Ramos (cell line): ENCODE measurements around the gene HHLA2.

Source experiments
- in situ Hi-C: fragments of 300-500 bp; cut with MboI; formaldehyde crosslinking; loops from one replicate; pipeline ENCODE4 v1.14.3; 2022; ENCODE audit warnings: low sequenced_read_pairs; ENCODE audit not compliant: unreplicated experiment

The HHLA2 gene

DNA sequence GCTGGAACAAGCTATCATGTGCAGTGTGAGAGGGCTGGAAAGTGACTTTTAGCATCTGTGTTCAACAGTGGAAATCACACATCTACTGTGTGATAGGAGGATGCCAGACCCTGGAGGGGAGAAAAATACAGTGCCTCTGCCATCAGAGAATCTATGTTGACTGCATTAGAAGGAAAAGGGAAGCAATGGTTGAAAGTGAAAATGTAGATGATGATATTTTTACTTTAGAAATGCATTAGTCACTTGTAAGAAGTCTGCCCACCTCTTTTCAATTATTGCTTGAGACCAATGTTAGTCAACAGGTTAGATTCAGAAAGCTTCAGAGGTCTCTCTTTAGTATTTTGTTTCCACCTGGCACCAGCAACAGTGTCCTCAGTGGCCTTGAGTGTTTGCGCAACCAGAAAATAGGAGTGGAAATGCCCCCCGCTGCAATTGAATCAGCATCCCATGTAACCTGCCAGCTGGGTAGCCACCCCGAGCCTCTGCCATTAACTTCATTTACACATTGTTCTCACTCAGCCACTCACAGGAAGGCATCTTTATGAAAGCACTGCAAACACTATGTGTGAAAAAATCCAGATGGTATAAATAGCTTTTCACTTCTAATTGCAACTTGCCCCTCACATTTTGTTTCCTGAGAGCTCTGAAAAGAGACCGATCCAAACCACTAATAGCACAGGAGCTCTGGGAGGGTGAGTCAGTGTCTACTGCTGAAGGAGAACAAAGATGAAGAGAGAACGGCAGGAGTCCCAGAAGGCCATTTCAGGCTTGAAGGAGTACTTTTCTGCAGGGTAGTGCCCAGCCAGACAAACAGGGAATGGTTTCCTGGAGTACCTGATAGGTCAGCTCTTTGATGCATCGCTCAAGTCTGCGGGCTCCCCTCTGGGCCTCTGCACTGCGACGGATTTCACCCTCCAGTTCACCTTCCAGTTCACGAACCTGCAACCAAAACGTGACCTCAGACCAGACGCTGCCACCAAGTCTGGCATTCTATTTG lies 92.1 kb downstream of the HHLA2 start:
- in situ Hi-C loops: no loop called here

DNA sequence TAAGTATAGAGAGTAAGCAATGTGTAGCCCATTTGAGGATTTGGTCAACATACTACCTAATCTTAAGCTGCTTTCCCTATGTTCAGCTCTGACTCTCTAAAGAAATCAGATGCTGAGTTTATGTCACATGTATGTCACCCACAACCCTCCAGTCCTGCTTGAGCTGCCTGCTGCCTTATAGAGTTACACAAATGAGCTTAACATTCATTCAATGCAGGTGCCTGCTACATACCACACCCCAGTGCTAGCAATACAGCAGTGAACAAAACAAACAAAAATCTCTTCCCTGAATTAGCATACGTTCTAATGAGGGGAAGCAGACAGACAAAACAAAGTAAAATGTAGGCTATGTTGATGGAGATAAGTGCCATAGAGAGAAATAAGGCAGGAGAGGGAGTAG lies 93.0 kb downstream of the HHLA2 start:
- in situ Hi-C loops: no loop called here

DNA sequence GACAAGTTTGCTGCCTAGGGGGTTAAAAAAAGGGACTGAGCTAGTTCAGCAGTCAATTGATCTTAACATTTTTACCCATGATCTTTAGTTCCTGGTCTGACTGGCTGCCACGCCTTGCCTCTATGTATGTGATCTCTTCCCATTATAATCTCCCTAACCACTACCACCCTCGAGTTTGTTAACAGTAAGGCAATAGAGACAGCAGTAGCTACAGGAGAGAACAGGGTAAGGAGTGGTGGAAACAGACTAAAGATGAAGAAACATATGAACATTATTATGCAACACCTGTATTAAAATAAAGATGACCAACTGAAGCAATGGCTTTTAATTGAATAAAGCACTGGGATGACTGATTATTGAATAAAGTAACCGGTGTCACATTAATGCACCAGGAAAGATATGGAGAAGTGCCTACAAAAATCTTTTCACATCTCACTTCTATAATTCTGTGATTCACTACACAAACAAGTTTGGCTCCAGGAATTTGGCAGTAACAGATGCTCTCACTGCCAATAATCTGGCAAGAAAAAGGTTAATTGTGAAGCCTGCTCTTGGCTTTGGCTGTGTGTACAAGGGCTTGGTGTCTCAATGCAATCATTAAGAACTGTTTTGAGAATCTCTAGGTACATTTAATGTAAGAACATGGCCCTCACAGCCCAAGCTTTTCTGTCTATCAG lies 95.7 kb downstream of the HHLA2 start:
- in situ Hi-C loops: no loop called here

DNA sequence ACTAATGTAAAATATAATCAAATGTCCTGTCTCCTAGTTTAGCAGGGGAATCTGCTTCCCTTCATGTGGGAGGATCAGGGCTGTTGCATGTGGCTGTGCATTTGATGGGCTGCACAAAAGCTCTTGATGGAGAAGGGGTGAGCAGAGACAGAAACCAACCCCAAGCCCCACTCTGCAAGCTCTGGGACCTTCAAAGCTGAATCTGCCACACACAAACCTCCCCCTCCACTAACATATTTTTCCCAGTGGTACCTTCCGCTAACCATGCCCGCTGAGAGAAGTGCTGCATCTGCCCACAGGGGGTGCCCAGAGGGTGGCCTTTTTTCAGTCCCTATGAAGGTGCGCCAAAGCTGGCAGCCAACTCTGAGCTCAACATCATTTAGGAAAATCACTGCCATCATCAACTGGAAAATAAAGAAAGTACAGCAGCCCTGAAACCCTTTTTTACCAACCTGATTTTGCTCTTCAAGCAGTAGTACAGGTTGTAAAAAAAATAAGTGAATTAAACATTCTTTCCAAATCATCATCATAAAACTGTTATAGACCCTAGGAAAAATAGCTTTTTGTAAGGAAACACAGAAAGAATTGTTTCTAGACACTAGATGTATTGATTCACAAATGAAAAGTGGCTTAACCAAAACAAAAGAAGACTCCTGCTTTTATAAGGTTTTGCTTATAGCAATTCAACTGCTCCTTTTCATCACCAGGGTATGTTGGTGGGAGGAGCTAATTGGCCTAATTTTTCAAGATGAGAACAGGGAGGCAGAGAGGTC lies 97.0 kb downstream of the HHLA2 start:
- in situ Hi-C loops: no loop called here

DNA sequence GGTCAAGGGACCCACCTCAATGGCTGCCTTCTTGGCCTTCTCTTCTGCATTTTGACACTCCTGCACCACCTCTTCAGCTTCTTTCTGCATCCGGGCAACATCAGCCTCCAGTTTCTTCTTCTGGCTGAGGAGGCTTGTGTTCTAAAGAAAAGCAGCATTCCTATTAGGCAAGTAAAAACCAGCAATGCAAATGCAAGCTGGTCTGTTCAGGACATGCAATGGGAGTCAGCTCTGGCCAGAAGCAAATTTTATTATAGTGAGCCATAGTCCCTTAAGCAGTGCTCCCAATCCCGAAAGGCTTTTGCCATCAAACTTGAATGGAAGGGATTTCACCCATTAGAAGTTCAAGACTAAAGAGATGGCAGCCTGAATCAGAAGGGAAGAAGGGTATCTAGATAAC lies 97.7 kb downstream of the HHLA2 start:
- in situ Hi-C loops: no loop called here

DNA sequence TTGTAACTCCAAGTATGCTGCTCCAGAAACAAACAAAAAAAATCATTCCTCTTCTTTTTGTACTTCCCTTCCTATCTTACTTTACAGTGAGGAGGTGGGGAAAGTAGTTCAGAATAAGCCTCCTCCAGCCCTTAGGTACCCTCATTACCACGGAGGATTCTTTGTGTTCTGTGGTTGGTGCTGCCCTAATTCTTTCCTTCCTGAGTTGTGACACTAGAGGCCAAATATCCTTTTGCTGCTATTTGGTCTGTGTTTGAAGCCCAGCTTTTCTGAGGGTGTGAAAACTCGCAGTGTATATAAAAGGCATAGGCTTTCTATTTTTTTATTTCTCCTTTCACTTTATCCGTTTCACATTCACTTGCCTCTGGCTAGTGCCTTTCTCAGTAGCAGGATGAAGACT lies 98.2 kb downstream of the HHLA2 start:
- in situ Hi-C loops: no loop called here

DNA sequence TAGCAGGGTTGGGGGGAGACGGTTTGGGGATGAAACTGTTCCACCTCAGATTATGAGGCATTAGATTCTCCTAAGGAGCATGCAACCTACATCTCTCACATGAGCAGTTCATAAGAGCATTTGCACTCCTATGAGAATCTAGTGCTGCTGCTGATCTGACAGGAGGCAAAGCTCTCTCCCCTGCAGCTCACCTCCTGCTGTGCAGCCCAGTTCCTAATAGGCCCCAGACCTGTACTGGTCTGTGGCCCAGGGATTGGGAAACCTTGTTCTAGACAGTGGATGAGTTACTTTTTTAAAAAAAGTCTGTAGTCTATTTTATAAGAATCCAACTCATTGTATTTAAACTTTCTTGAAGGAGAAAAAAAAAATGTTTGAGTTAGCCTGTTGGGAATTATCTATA lies 100.0 kb downstream of the HHLA2 start:
- in situ Hi-C loops: no loop called here

DNA sequence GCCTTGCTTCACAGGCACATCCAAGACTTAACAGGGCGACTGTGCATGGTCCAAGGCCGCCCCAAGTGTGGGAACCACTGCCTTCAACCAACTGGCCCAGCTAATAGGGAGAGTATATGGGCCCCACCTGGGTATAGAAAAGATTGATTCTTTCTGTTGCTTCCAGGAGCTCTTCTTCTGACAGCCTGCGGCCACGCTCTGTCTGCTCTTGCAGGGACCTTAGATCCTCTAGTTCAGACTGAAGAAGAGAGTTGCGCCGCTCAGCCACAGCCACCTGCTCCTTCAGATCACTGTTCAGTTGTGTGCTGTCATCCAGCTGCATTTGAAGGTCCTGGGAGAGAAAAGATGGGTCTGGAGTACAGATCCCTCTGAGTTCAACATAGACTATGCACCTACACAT lies 102.2 kb downstream of the HHLA2 start:
- in situ Hi-C loops: no loop called here

DNA sequence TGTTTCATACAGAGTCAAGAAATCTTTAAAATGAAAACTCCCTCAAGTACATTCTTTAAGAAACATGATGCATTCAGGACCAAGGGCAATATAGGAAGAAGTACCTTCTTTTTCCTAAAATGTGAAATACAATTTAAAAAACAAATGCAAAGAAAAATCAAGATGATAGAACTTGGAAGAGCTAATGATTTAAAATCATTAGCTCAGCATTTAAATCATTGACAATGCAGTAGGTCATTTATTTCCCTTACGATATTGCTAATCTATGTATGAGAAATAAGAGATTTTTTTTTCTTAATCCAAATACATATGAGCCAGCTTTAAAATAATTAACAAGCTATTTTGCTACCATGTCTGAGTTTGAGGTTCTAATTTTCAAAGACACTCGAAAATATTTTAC lies 105.5 kb downstream of the HHLA2 start:
- in situ Hi-C loops: loop anchor here (25.0 kb wide), 1 partner anchor 240 kb away; no protein-coding TSS in a partner anchor

DNA sequence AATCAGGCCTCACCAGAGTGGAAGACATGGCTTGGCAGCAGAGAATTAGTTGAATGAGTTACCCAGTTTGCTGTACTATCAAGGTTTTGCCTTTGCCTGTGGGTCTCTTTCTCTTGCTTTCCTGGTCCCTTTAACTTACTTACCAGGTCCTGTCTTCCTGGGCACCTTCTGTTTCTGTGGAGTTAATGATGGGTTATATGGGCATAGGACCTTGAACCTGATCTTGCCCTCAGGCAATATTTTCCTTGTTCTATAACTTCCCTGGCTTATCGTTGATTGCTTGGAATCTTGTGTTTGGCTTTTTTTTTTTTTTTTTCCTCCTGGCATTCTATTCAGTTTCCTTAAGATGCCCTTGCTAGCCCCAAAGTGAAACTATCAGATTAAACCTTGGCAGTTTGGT lies 106.8 kb downstream of the HHLA2 start:
- in situ Hi-C loops: loop anchor here (25.0 kb wide), 1 partner anchor 241 kb away; no protein-coding TSS in a partner anchor

DNA sequence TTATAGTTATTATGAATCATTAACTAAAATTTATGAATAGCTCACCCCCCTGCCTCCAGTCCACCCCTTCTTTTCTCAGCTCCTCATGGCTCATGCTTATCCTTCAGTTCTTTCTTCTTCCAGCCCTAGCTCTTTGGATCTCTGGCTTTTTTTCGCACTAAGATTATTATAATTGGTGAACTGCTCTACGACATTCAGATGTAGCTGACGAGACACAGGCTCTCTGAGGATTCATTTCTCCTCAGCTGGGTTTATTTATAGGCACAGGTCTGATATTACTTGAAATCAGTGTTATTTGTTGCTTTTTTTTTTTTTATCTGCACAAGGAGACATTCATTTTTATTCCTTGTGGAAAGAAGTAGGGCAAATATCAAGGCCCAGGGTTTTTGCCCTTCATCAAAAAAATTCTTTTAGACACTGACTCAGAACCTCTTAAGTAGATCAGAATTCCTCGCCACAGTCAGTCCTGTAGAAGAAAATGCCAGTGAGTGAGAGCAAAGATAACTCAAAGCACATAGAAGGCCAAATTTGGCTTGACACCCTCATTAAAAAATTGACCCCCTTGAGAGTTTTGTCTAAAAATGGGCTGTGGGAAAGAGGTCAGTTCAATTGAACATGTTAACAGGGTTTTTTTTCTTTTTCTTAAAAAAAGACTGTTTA lies 107.5 kb downstream of the HHLA2 start:
- in situ Hi-C loops: loop anchor here (25.0 kb wide), 1 partner anchor 242 kb away; no protein-coding TSS in a partner anchor

DNA sequence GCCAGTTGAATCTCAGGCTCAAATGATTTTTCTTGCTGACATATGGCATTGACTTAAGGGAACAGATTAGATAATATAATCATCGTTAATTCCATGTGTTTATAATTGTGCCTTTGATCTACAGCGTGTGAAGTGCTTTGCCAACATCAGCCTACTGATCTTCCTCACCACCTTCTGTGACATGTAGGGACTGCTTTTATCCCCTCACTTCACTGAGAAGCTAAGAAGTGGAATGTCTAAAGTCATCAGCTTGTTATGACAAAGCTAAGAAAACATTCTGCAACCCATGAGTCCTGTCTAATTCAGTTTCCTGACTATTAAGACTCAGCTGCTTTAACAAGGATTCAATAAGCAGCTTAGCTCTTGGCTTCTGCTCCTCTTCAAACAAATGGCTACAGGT lies 108.0 kb downstream of the HHLA2 start:
- in situ Hi-C loops: loop anchor here (25.0 kb wide), 1 partner anchor 242 kb away; no protein-coding TSS in a partner anchor

DNA sequence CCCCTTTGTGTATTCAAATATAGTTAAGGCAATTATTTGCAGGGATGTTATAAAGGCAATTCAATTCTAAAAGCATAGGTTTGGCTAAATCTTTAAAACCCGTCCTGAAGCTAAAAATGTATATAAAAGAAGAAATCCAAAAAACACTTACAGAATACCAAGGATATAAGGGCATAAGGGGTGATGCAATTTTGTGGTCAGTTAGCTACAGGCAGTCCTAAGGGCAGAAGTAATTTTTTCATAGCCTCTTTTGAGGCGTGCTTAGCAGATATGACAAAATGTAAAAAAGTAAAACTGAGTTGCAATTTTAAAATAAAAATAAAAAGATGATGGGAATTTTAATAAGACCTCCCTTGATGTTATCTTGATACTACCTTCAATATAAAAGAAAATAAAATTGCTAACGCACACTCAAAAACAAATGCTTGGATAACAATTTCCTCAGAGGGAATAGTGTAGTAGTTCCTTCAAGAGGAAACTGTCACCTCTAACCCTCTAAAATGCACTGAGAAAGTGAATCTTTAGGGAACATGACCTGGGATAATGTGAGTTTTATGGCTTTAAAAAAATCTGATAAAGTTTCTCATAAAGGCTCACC lies 109.8 kb downstream of the HHLA2 start:
- in situ Hi-C loops: loop anchor here (25.0 kb wide), 1 partner anchor 244 kb away; no protein-coding TSS in a partner anchor

DNA sequence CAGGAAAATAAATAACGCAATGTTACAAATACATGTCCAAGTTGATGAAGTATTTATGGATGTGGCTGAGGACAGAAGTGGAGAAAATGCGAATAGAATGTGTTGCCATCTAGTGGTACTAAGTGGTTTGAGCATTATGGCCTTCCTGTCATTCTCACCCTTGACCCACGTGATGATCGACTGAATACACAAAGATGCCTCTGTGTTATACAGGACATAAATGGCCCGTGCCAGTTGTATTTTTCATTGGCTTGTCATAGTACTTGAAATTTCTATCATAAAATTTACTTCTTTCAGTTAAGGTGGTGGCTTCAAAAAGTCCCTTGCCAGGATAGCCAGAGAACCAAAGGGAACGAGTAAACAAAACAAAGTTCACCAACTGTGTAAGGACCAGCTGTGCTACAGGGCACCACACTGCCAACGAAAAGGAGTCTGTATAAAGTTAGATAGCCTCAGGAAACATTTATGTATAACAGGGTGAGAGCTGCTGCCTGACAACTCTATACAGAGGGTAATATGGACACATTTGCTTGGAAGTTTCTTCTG lies 110.4 kb downstream of the HHLA2 start:
- in situ Hi-C loops: loop anchor here (25.0 kb wide), 1 partner anchor 244 kb away; no protein-coding TSS in a partner anchor

DNA sequence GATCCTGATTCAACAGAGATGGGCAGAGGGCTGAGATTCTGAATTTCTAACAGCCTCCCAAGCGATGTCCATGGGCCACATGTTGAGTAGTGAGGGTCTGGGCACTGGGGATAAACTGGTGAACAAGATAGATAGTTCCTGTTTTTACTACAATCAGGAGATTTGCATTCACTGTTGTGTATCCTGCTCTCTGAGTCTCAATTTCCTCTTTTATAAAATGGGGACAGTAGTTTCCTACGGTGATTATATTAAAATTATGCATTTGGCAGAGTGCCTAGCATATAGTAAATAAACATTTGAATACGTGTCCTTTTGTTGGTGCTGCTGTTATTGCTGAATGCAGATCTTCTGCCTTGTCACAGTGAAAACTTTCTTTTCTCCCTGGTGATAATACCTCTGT lies 111.5 kb downstream of the HHLA2 start:
- in situ Hi-C loops: loop anchor here (25.0 kb wide), 1 partner anchor 246 kb away; no protein-coding TSS in a partner anchor

DNA sequence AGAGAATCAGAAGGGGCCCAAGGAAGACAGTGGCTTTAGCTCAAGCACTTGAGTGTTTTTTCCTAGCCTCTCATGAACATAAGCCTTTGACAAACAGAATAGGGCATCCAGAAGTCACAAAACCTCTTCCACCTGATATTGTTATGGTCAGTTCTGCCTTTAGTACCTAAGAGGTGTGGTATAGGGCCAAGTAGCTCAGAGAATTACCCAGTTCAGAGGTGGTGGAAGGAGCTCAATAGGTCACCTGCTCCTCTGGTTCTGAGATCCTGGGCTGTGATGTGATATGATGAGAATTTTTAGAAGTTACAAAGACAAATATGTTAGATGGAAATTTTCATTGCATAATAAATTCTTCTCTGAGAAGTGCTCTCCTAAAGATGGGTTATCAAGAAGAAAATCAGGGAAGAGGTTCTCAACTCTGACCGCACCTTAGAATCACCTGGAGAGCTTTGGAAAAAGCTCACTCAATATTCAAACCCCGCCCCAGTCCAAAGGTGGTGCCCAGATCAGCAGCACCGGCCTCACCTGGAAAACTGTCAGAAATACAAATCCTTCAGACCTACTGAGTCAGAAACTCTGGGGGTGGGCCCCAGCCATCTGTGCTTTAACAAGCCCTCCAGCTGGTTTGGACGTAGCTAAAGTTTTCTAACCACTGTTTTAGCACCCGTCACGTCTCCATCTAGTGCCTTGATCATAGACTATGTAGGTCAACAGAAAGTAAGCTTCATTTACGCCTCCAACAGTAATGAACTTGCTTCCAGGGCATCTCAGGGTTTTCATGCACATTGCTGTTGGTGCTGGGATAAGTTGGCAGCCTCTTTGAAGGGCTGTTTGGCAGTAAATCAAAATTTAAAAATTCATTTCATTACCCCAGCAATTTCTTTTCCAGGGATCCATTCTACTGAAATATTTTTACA lies 112.8 kb downstream of the HHLA2 start:
- in situ Hi-C loops: loop anchor here (25.0 kb wide), 1 partner anchor 247 kb away; no protein-coding TSS in a partner anchor

DNA sequence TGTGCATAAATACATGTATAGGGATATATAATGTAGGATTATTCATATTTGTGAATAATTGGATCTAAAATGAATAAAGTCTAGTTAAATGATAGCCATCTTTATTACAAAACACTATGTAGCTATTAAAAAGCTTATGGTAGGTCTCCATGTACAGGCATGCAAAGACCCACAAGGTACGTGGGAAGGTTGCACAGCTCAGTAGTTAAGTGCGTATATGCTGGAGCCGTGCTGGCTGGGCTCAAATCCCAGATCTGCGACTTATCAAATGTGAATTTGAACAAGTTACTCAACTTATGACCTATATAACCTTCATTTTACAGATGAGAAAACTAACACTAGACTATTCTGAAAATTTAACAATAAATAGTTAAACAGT lies 113.4 kb downstream of the HHLA2 start:
- in situ Hi-C loops: loop anchor here (25.0 kb wide), 1 partner anchor 247 kb away; no protein-coding TSS in a partner anchor

DNA sequence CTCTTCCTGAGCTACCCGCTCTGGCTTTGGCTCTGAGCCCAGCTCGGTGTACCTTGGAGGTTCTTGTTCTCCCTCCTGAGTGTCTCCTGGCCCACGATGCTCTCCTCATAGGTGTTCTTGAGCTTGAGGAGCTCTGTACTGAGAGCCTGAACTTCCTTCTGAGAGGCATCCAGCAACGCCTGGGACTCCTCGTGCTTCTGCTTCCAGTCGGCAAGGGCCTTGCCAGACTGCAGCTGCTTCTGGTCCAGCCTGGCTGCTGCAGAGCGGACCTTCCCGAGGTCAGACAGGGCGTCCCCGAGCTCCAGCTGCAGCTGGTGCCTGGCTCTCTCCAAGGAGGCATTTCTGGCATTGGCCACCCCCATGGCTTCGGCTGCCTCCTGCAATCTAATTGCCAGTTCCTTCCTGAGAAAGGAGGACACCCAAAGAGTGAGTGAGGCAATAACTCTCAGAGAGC lies 114.2 kb downstream of the HHLA2 start:
- in situ Hi-C loops: loop anchor here (25.0 kb wide), 1 partner anchor 248 kb away; no protein-coding TSS in a partner anchor
